Caki2 (cell line): Measurements from ENCODE around the gene GMPR2. TPM values are rescaled to one million over a fixed set of nuclear protein-coding genes. Genes with fewer than 3 reads are reported as not detected.
A peak's percentile ranks its signal among the peaks of the same experiment; 100 is the strongest.

ENCODE experiments used
- DNase-seq: peaks from one replicate; pipeline ENCODE4 v3.0.0-alpha.2; 2015; ENCODE audit warnings: low read depth
- in situ Hi-C: cut with HindIII; loops from 2 replicates; pipeline ENCODE4 v1.10.0; 2016; ENCODE audit warnings: low sequenced_read_pairs, low pct_unique_long_range_greater_than_20kb, mixed read lengths
- total RNA-seq: library from RNA; depleted of rRNA; stranded (reverse); fragments of >200 nt; shearing (Covaris generic); gene quantifications from 2 replicates; pipeline ENCODE4 v1.2.3, GENCODE V29; 2014; ENCODE audit warnings: low replicate concordance

GMPR2 gene
- total RNA-seq, 1 experiment from 2014 or later = 57.8 TPM

DNA sequence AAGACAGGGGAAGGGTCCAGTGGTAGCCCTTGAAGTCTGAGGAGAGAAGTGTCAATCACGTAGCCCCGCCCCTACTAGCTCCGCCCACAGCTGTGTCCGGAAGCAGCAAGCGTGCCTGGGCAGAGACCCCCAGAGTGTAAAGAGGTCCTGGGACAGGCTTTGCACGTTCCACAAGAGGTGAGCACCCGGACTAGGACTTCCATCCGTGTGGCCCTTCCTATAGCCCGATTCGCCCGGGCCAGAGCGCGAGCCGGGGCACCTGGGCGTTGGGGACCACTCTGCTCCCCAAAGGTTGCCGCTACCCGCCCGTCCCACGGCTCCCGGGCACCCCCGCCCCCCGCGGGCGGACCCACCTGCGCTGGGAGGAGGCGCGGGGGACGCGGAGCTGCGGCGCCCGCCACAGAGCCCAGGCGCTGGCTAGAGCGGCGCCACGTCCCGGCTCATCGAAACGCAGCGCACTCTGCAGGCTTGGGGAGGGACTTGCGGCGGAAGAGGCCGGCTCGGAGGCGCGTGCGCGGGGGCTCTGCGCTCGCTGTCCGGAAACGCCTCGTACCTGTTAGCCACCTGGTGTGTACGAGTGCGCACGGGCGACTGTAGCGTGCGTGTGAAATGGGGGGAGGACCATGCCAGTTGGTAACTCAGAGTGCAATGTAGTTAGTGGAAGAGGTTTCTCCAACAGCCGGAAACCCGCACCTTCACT, 38.6 kb downstream of the GMPR2 start, which contains the start of gene RABGGTA:
Gene RABGGTA (minus strand): TSS at position 464 of the 700 bp plus-strand sequence. CDS start 482 bp downstream, outside the sequence.
- peak; percentile 76 for DNase-seq
- in situ Hi-C loops = no loop called here

DNA sequence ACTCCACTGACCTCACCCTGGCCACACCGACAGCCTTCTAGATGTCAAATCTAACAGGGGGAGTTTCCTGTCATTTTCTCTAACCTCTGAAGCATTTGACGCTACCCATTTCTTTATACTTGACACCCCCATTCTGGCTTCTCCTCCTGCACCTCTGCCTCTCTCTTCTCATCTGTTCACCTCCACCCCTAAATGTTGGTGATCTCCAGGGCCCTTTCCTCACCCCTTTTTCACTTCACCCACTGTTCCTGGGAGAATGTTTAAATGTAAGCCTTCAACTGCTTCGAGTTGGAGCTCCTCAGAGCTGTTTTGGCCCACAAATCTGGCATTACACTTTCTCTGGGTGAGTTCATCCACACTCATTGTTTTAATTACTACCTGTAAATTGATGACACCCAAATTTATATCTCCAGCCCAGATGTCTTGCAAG, 39.1 kb downstream of the GMPR2 start:
- in situ Hi-C loops = no loop called here
- no peak for DNase-seq

DNA sequence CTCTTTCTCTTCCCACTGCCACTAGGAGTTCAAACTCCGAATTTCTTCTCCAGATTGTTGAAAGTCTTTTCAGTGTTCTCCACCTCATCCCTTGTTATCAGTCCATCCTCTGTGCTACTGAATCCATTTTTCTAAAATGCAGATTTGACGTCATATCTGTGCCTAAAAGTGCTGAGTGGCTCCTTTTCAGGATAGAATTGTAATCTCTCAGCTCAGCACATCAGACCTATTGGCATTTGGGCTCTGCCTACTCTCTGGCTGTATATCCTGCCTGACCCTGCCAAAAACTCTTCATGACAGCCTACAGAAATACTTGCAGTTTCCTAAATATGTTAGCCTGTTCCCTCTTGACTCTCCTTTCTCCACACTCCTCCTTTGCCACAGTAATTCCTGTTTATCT, 39.7 kb downstream of the GMPR2 start:
- DNase-seq = no peak
- in situ Hi-C loops = no loop called here

DNA sequence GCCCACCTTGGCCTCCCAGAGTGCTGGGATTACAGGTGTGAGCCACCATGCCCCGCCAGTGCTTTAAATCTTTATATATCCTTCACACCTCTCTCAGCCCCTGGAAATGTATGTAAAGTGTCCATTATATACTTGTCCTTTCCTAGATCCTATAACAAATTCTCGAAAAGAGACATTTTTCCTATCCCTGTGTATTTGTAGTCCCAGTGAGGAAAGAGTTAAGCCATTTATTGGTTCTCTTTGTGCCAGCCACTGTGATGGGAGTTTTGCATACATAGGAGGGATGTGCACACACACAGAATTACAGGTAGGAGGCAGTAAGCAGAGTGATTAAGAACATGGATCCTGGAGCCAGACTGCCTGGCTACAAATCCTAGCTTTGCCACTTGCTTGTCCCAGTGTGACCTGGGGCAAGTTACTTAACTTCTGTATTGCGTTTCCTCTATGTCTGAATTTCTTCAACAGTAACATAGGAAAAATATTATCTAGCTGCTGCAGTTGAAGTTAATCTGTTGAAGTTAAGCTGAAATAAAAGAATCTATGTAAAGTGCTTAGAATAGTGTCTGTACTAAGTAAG, 40.8 kb downstream of the GMPR2 start:
- in situ Hi-C loops = no loop called here
- no peak for DNase-seq

DNA sequence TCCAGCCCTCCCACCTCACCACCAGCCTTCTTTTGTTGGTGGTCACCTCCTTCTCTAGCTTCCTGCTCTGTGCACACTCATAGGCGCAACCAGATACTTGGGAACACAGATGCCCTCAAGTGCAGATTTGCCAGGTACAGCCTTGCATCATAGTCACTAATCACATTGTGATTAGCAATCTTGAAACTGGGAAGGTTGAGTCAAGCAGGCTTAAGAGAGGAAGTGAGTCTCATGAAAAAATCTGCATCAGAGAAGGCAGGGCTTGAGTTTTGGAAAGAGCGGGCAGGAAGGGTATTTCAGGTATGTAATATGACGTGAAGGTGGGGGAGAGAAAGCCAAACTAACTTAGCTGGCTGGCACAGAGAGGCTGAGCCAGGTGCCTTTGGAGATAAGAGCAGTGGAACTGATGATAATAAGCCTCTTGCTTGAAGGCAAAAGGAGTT, 41.4 kb downstream of the GMPR2 start:
- in situ Hi-C loops = no loop called here
- DNase-seq = no peak

DNA sequence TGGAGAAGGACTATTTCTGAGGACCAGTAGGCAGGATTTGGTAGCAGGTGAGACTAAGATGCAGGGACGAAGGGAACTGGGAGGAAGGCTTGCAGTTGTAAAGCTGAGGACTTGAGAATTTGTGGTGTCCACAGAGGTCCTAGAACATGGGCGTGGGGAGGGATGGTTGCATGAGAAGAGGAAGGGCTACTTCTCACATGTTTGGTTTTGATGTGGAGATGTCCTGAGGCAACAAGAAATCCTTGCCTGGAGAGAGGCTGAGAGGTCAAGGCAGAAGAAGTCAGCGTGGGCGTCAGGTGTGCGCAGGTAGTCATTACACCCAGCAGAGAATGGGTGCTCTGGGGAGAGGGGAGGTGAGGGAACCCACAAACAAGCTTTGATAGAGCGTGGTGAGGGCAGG, 44.3 kb downstream of the GMPR2 start:
- no peak for DNase-seq

DNA sequence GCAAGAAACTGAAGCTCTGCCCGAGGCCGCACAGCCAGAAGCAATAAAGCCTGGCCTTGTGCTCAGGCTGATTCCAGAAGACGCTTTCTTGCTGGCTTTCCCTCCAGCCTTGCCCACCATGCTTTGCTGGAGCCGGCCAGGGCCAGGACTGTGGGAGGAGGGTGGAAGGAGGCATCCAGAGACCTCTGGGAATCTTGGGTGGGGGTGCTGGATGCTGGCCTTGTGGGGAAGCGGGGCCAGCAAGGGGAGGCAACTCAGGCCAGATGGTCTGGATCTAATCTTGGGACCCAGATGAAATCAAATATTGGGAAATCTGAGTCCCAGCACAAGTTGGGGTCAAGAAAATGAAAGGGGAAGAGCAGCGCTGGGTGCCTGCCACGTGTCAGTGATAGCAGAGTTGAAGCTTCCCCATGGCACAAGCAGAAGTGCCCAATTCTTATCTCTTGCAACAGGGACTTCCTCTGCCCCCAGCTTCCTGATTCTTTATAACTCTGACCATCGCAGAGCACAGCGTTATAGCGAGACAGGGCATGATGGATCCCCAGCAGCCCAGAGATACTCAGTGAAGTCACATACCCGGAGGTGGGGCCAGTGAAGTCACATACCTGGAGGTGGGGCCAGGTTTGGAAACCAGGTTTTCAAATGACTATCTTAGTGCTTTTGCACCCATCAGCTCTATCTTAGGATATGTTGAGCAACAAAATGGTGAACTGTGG, 45.0 kb downstream of the GMPR2 start:
- in situ Hi-C loops = no loop called here
- DNase-seq = no peak

More for the DNA sequence above, 44.3 kb downstream of the GMPR2 start:
- in situ Hi-C loops = no loop called here

DNA sequence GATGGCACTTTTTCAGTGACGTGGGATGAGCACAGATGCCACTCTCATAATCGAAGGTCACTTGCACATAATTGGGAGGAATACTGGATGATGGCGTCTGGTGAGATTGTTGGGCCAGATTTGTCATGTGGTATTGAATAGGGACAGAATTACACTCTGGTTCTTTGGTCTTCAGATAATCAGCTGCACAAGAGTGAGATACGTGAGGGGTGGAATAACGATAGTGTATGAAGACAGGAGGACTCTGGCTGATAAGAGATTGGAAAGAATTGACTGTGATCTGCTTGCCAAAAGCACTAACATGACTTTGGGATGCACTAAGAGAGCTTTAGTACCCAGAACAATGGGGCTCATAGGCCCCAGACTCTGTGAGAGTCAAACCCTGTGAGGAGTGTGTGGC, 45.7 kb downstream of the GMPR2 start:
- in situ Hi-C loops = no loop called here
- DNase-seq = no peak

DNA sequence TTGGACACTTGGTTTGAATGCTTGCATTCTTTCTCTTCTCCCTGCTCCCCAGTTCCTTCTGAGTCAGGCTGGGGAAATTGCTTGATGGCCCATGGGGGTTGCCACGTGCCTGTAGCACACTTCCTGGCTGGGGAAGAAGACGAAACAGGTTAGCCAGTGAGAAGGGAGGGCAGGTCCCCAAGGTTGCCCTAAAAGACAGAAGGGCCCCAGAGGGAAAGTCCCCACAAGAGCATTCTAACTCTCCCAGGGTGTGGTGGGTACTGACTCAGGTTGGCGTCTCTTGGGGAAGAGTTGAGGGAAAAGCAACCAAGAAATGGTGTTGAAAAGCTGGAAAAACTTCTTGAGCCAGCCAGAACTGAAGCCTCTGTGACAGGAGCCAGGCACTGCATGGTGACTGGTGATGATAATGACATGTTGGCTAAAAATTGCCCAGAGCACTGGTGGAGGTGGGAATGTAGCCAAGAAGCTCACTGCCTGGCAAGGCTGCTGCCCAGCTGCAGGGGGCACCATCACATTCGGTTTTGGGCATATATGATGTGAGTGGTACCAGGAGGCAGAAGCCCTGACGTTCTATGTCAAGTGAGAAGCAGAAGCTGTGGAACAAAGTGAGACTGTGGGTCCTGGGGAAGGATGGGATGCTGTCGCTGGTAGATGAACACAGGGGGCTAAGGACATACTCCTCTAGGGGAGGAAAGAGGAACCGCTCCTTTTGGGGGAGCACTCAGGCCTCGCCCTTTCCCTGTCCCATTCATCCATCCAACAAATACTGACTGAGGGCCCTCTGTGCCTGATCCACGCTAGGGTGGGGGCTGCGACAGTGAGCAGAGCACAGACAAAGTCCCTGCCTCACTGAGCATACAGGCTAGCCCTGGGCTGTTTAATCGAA, 46.8 kb downstream of the GMPR2 start:
- in situ Hi-C loops = no loop called here
- no peak for DNase-seq

DNA sequence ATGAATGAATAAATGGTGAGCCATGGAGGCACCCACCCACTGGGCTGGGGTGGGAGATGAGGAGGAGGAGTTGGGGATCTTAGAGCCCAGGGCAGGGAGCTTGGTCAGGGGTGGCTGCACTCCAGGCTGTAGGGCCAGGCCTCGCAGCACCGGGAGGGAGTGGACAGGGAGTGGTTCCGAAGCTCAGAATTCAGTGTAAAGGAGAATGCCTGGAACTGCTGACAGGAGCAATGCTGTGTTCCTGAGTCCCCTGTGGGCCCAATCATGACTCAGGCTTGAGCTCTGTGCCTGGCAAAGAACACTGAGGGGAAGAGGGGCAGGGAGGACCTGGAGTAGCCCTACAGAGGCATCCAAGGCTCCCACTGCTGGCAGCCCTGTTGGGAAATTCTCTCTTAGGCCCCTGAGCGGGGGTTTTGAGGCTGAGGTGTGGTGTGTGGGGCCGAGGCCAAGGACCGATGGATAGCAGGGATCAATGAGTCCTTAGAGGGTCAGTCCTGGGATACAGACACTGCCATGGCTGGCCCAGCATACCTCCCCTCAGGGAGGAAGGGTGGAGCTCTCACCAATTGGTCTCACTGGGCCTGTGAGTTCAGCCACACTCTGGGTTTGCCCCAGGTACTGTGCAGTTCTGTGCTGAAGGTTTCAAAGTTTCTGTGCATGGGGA, 48.2 kb downstream of the GMPR2 start:
- in situ Hi-C loops = no loop called here
- no peak for DNase-seq

DNA sequence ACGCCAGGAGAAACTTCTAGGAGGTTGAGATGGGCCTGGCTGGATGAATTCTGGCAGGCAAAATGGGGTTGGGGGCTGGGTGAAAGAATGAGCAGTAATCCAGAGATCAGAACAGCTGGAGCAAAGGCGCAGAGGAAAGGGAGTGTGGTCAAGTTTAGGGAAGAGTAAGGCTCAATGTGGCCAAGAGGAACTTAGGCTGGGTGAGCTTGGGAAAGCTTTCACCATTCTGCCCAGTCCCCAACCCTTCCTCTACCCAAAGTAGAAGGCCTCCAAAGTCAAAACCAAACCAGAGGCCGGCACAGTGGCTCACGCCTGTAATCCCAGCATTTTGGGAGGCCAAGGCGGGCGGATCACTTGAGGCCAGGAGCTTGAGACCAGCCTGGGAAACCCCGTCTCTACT, 48.9 kb downstream of the GMPR2 start:
- in situ Hi-C loops = no loop called here
- no peak for DNase-seq

DNA sequence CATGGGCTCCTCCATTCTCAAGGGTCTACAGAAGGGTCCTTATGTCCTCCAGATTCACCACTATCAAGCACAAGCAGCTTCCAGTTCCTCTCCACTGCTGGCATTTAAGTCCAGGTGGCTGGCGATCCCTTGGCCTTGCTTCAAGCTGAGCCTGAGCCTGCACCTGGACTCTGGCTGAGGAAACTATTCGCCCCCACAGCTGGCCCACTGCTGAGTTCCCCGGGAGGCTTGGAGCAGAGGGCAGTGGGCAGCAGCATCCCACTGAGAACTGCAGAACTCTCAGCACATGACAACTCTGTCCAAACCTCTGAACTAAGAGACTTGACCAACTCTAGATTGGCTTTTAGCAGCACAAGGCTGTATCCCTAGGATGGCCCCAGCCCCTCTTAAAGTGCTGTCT, 50.0 kb downstream of the GMPR2 start:
- in situ Hi-C loops = no loop called here

DNA sequence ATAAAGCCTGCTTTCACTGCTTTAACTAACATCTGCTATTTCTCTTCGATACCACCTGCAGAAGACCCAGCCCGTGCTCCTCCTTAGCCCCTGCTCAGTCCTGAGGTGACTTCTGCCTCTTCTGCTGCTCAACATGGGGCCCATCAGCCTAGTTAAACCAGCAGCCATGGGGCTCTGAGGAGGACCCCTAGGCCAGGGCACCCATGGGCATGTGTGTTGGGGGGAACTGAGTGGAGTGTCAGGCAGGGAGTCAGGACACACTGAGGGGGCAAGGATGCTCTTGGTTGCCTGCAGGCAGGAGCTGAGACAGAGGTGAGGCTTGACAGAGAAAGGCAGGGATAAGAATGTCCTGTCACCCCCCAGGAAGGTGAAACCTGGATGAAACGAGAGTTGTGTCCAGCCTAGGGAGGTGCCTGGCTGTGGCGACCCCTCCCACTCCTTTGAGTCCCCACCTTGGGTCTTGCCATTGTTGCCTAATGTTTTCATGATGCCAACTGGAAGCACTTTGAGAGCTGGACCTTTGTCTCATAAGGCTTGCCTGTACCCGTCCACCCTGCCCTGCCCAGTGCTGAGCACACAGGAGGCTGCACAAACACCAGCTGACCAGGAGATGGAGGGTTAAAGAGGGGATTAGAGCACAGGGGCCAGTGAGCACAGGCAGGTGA, 51.2 kb downstream of the GMPR2 start:
- in situ Hi-C loops = no loop called here
- no peak for DNase-seq

More for the DNA sequence above, 50.0 kb downstream of the GMPR2 start:
- DNase-seq = no peak

DNA sequence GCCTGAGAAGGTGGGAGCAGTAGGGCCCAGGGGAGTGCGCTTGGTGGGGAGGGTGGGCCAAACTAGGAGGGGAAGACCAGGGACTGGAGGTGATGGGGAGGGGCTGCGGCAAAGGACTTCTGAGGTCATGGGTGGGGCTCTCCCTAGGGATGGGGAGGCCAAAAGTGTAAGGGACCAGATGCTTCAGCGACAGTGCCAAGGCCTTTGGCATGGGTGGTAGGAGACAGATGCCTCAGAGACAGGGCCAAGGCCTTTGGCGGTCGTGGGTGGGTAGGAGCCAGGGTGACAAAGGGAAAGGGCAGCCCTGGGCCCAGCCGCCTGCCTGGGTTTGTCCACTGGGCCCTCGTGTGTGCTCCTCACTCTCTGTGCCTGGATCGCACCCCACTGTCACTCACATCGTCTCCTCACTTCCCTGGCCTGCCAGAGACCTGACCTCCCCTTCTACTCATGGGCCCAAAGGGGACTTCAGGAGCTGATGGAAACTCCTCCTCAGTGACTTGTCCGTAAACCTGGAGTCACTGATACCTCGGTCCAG, 51.8 kb downstream of the GMPR2 start:
- in situ Hi-C loops = no loop called here
- DNase-seq = no peak

DNA sequence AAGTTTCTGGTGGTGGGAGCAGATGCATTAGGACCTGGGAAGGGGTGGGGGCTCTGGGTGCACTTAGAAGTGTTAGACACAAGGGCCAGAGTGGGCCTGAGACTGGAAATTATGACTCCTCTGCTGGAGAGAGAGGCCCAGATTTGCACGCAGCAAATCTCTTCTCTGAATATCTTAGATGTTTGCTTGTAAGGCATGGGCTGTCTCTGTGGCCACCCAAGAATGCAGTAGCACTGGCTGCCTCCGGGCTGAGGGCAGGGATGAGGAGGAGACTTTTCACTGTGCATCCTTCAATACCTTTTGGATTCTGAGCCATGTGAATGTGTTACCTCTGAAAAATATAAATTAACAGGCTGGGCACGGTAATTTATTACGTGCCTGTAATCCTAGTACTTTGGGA, 52.6 kb downstream of the GMPR2 start:
- no peak for DNase-seq
- in situ Hi-C loops = no loop called here

DNA sequence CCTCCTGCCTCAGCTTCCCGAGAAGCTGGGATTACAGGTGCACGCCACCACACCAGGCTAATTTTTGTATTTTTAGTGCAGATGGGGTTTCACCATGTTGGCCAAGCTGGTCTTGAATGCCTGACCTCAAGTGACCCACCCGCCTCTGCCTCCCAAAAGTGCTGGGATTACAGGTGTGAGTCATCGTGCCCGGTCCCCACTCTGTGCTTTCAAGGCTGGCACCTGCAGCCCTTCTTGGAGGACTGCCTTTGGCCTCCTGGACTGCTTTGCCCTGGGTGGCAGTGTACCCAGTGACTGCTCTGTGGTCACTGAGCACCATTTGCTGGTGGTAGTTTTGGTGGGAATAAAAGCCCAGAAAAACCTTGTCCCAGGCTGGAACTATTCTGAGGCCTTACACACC, 54.3 kb downstream of the GMPR2 start:
- in situ Hi-C loops = no loop called here
- DNase-seq = no peak
